Measurements from ENCODE around the gene IL1RAPL1. TPM values are rescaled to one million over a fixed set of nuclear protein-coding genes. Genes with fewer than 3 reads are reported as not detected.

IL1RAPL1 gene
- total RNA-seq, 2 experiments from 2014 or later = not detected

GRCh38 chrX:29922607-29923006 lies 1335.4 kb downstream of the IL1RAPL1 start:
- Mint-ChIP-seq H3K27me3 (no peaks in the 10 kb centered on the region), H3K9me3 (no peaks in the 10 kb centered on the region), H3K36me3 (ENCODE audit: low read depth) (no peaks in the 10 kb centered on the region), H3K4me3 (no peak overlapping the region), H3K4me1 (ENCODE audit: low read depth) (no peaks in the 10 kb centered on the region), H3K27ac (no peak overlapping the region)
- Histone ChIP-seq H3K27ac (ENCODE audit: low read depth in 1 of 2, low read length in 2 of 2) (no peak overlapping the region), H3K27me3 (ENCODE audit: control insufficient read depth in 1 of 2, insufficient read depth in 2 of 2, low read length in 2 of 2) (no peaks in the 10 kb centered on the region), H3K36me3 (ENCODE audit: insufficient read depth, low read length) (no peaks in the 10 kb centered on the region), H3K4me3 (ENCODE audit: low read length) (no peak overlapping the region), H3K4me1 (ENCODE audit: insufficient read depth, low read length) (no peaks in the 10 kb centered on the region), H3K9me3 (ENCODE audit: control insufficient read depth in 1 of 2, insufficient read depth in 1 of 2, low read length in 2 of 2) (no peaks in the 10 kb centered on the region)
- ChIA-PET CTCF (no interaction called here), POLR2A (no interaction called here)
- intact Hi-C loops (cut with DNase I, micrococcal nuclease) = no loop called here
- ATAC-seq (ENCODE audit: poor library complexity) (no peak), DNase-seq (no peak)
- no peak for TF ChIP-seq CTCF (IDR thresholded peaks at IDR 0.05)

- no peak overlapping the region for H3K27ac Mint-ChIP-seq
- no peaks in the 10 kb centered on the region for H3K36me3 Mint-ChIP-seq (ENCODE audit: low read depth)
- DNase-seq (no peak), ATAC-seq (ENCODE audit: poor library complexity) (no peak)
- Histone ChIP-seq H3K4me1 (ENCODE audit: insufficient read depth, low read length) (no peaks in the 10 kb centered on the region), H3K27me3 (ENCODE audit: control insufficient read depth in 1 of 2, insufficient read depth in 2 of 2, low read length in 2 of 2) (no peaks in the 10 kb centered on the region), H3K9me3 (ENCODE audit: control insufficient read depth in 1 of 2, insufficient read depth in 1 of 2, low read length in 2 of 2) (no peaks in the 10 kb centered on the region), H3K27ac (ENCODE audit: low read depth in 1 of 2, low read length in 2 of 2) (no peak overlapping the region), H3K36me3 (ENCODE audit: insufficient read depth, low read length) (no peaks in the 10 kb centered on the region), H3K4me3 (ENCODE audit: low read length) (no peak overlapping the region)
- H3K4me3 Mint-ChIP-seq = no peak overlapping the region
- CTCF ChIA-PET = no interaction called here
- intact Hi-C loops (cut with DNase I, micrococcal nuclease) = no loop called here
- no peaks in the 10 kb centered on the region for H3K27me3 Mint-ChIP-seq
- no peaks in the 10 kb centered on the region for H3K9me3 Mint-ChIP-seq
- H3K4me1 Mint-ChIP-seq (ENCODE audit: low read depth) = no peaks in the 10 kb centered on the region
- no peak for TF ChIP-seq CTCF (IDR thresholded peaks at IDR 0.05)
- POLR2A ChIA-PET = no interaction called here
These were observed 1338.8 kb downstream of the IL1RAPL1 start for GRCh38 chrX:29926056-29926455.

- no peaks in the 10 kb centered on the region for H3K27me3 ChIP-seq (ENCODE audit: control insufficient read depth in 1 of 2, insufficient read depth in 2 of 2, low read length in 2 of 2)
- POLR2A ChIA-PET = no interaction called here
- H3K4me3 ChIP-seq (ENCODE audit: low read length) = no peak overlapping the region
- no peaks in the 10 kb centered on the region for H3K9me3 ChIP-seq (ENCODE audit: control insufficient read depth in 1 of 2, insufficient read depth in 1 of 2, low read length in 2 of 2)
- DNase-seq (no peak), ATAC-seq (ENCODE audit: poor library complexity) (no peak)
- Mint-ChIP-seq H3K4me1 (ENCODE audit: low read depth) (no peaks in the 10 kb centered on the region), H3K9me3 (no peaks in the 10 kb centered on the region), H3K36me3 (ENCODE audit: low read depth) (no peaks in the 10 kb centered on the region), H3K27ac (no peak overlapping the region), H3K4me3 (no peak overlapping the region), H3K27me3 (no peaks in the 10 kb centered on the region)
- H3K36me3 ChIP-seq (ENCODE audit: insufficient read depth, low read length) = no peaks in the 10 kb centered on the region
- no peak for TF ChIP-seq CTCF (IDR thresholded peaks at IDR 0.05)
- no peaks in the 10 kb centered on the region for H3K4me1 ChIP-seq (ENCODE audit: insufficient read depth, low read length)
- CTCF ChIA-PET = no interaction called here
- intact Hi-C loops (cut with DNase I, micrococcal nuclease) = no loop called here
- no peak overlapping the region for H3K27ac ChIP-seq (ENCODE audit: low read depth in 1 of 2, low read length in 2 of 2)
These were observed 1339.4 kb downstream of the IL1RAPL1 start for GRCh38 chrX:29926659-29927058.

Measured in CD4-positive, alpha-beta T cell (primary cell).